Endodermal cell (in vitro differentiated cells): ENCODE measurements around the gene LGR6. TPM values are rescaled to one million over a fixed set of nuclear protein-coding genes. Genes with fewer than 3 reads are reported as not detected.

Source experiments
- DNase-seq: peaks from one replicate; pipeline ENCODE4 v3.0.0-alpha.2; 2017
- H3K27ac ChIP-seq: 2 replicates; pipeline ENCODE4 v1.5.1; 2013; ENCODE audit warnings: mild to moderate bottlenecking, low read depth, low read length, moderate library complexity
- H3K27me3 ChIP-seq: 2 replicates; pipeline ENCODE4 v1.6.1; 2013; ENCODE audit warnings: mild to moderate bottlenecking, low read length, moderate library complexity; ENCODE audit not compliant: insufficient read depth, control insufficient read depth, poor library complexity, severe bottlenecking
- H3K36me3 ChIP-seq: 2 replicates; pipeline ENCODE4 v1.7.0; 2013; ENCODE audit warnings: mild to moderate bottlenecking, low read length, moderate library complexity; ENCODE audit not compliant: control insufficient read depth, insufficient read depth
- H3K4me1 ChIP-seq: one replicate; pipeline ENCODE4 v1.7.0; 2013; ENCODE audit warnings: low read length; ENCODE audit not compliant: control insufficient read depth, insufficient read depth
- H3K4me3 ChIP-seq: 2 replicates; pipeline ENCODE4 v1.5.1; 2013; ENCODE audit warnings: mild to moderate bottlenecking, low read length, moderate library complexity
- H3K9ac ChIP-seq: 2 replicates; pipeline ENCODE4 v1.6.1; 2013; ENCODE audit warnings: mild to moderate bottlenecking, low read length, moderate library complexity; ENCODE audit not compliant: poor library complexity, severe bottlenecking; ENCODE audit errors: extremely low read depth
- H3K9me3 ChIP-seq: 2 replicates; pipeline ENCODE4 v1.6.1; 2013; ENCODE audit warnings: mild to moderate bottlenecking, low read length, moderate library complexity; ENCODE audit not compliant: control insufficient read depth
- H3K27ac Mint-ChIP-seq: 2 replicates; pipeline ENCODE4 v1.8.0; 2020; ENCODE audit warnings: mixed read lengths
- H3K27me3 Mint-ChIP-seq: 2 replicates; pipeline ENCODE4 v1.8.0; 2021; ENCODE audit warnings: mild to moderate bottlenecking, mixed read lengths; ENCODE audit not compliant: insufficient read depth
- H3K36me3 Mint-ChIP-seq: 2 replicates; pipeline ENCODE4 v1.8.0; 2020; ENCODE audit warnings: low read depth, mixed read lengths
- H3K4me1 Mint-ChIP-seq: 2 replicates; pipeline ENCODE4 v1.8.0; 2020; ENCODE audit warnings: mixed read lengths
- H3K4me3 Mint-ChIP-seq: 2 replicates; pipeline ENCODE4 v1.8.0; 2020; ENCODE audit warnings: mild to moderate bottlenecking, moderate library complexity, mixed read lengths
- H3K9me3 Mint-ChIP-seq: 2 replicates; pipeline ENCODE4 v1.8.0; 2020; ENCODE audit warnings: mild to moderate bottlenecking, mixed read lengths
- CTCF ChIP-seq: fragments of 200-600 bp; sonication (generic); conservative IDR thresholded peaks from 2 replicates; pipeline ENCODE4 v1.5.0; 2021; ENCODE audit warnings: antibody characterized with exemption, mild to moderate bottlenecking
- WGBS, 2 experiments: methylation state at CpG; one replicate each; pipeline versions ENCODE4 v1.1.5 to v1.1.7; 2013; ENCODE audit warnings: missing lambda C conversion rate in 2 of 2, mixed read lengths in 1 of 2; ENCODE audit not compliant: insufficient coverage in 1 of 2, insufficient read length in 1 of 2; 5-methylcytosine and 5-hydroxymethylcytosine counted together
- total RNA-seq, 2 donors: library from RNA; stranded (reverse); fragmentation: NEBNext Ultra II Directional in 1 of 2; extraction: Animal tissue kit (Norgen Biotek cat#: 25700) in 1 of 2; gene quantifications; 2 replicates in 1 of 2; 3 replicates in 1 of 2; pipeline ENCODE4 v1.2.1, GENCODE V29; 2021

Gene LGR6
- total RNA-seq, 2 donors from 2014 or later: 0.73 to 1.5 TPM

GRCh38 chr1:202278751-202279150 is 85.2 kb downstream of the LGR6 start:
- Histone ChIP-seq H3K27me3 (no peaks in the 10 kb centered on the region), H3K4me3 (no peak overlapping the region), H3K9ac (no peak overlapping the region), H3K4me1 (no peaks in the 10 kb centered on the region), H3K27ac (no peak overlapping the region), H3K9me3 (no peaks in the 10 kb centered on the region), H3K36me3 (no peaks in the 10 kb centered on the region)
- TF ChIP-seq CTCF: no peak
- Mint-ChIP-seq H3K9me3 (no peaks in the 10 kb centered on the region), H3K36me3 (no peaks in the 10 kb centered on the region), H3K27me3 (peaks cover 6% of the 10 kb centered on the region), H3K27ac (no peak overlapping the region), H3K4me1 (peaks cover 7% of the 10 kb centered on the region), H3K4me3 (no peak overlapping the region)
- 100% methylated on average over 1 to 2 of the region's 2 CpGs for WGBS, 2 experiments
- no peak for DNase-seq

GRCh38 chr1:202279806-202280205 is 86.2 kb downstream of the LGR6 start:
- no peaks in the 10 kb centered on the region for H3K27me3 ChIP-seq
- Mint-ChIP-seq H3K4me3 (no peak overlapping the region), H3K27me3 (peaks cover 6% of the 10 kb centered on the region), H3K9me3 (no peaks in the 10 kb centered on the region), H3K4me1 (peaks cover 7% of the 10 kb centered on the region), H3K27ac (no peak overlapping the region), H3K36me3 (no peaks in the 10 kb centered on the region)
- DNase-seq: no peak
- WGBS, 2 experiments: 87 to 90% methylated on average over 1 to 2 of the region's 2 CpGs
- no peak overlapping the region for H3K4me3 ChIP-seq
- no peak overlapping the region for H3K9ac ChIP-seq
- H3K9me3 ChIP-seq: no peaks in the 10 kb centered on the region
- no peaks in the 10 kb centered on the region for H3K36me3 ChIP-seq
- TF ChIP-seq CTCF: no peak
- H3K27ac ChIP-seq: no peak overlapping the region
- no peaks in the 10 kb centered on the region for H3K4me1 ChIP-seq

- Histone ChIP-seq H3K9ac (no peak overlapping the region), H3K9me3 (no peaks in the 10 kb centered on the region), H3K27ac (no peak overlapping the region), H3K36me3 (no peaks in the 10 kb centered on the region), H3K27me3 (no peaks in the 10 kb centered on the region), H3K4me3 (no peak overlapping the region), H3K4me1 (no peaks in the 10 kb centered on the region)
- H3K27me3 Mint-ChIP-seq: peaks cover 6% of the 10 kb centered on the region
- H3K36me3 Mint-ChIP-seq: no peaks in the 10 kb centered on the region
- DNase-seq: peak; percentile 31
- peaks cover 7% of the 10 kb centered on the region for H3K4me1 Mint-ChIP-seq
- no peaks in the 10 kb centered on the region for H3K9me3 Mint-ChIP-seq
- 75 to 80% methylated on average over 6 to 7 of the region's 7 CpGs for WGBS, 2 experiments
- H3K27ac Mint-ChIP-seq: no peak overlapping the region
- no peak overlapping the region for H3K4me3 Mint-ChIP-seq
- no peak for TF ChIP-seq CTCF
Measured at GRCh38 chr1:202280595-202280994, 87.0 kb downstream of the LGR6 start.
